Lower leg skin (tissue), 3 donors: ENCODE data around the gene TNS3.

Experiments used
- CTCF ChIP-seq, 3 donors: fragments of 450-650 bp; IDR thresholded peaks; one replicate each; pipeline ENCODE4 v1.5.1; 2016; ENCODE audit warnings: antibody characterized with exemption in 3 of 3, mild to moderate bottlenecking in 3 of 3, moderate library complexity in 2 of 3
- POLR2A ChIP-seq, 2 donors: fragments of 450-650 bp; IDR thresholded peaks; one replicate each; pipeline ENCODE4 v1.6.1; 2016 to 2017; ENCODE audit warnings: antibody characterized with exemption in 2 of 2, mild to moderate bottlenecking in 1 of 2, moderate library complexity in 1 of 2

GRCh38 chr7:47326808-47327207 is 255.1 kb downstream of the TNS3 start:
- TF ChIP-seq POLR2A (IDR thresholded peaks at IDR 0.05) (no peak), CTCF (IDR thresholded peaks at IDR 0.05) (no peak)
